Stimulated activated CD8-positive, alpha-beta memory T cell treated with anti-CD3 and anti-CD28 coated beads, Interleukin-7, amount 100 ng/mL, for 24 hours (primary cell): ENCODE data around the gene COPS7B.

Experiments
- DNase-seq: peaks from one replicate; pipeline ENCODE4 v3.0.0-alpha.2; 2020; ENCODE audit warnings: low read depth

The COPS7B gene

GRCh38 chr2:231785822-231786176 is 446 bp upstream of the COPS7B start:
- no peak for DNase-seq

DNA sequence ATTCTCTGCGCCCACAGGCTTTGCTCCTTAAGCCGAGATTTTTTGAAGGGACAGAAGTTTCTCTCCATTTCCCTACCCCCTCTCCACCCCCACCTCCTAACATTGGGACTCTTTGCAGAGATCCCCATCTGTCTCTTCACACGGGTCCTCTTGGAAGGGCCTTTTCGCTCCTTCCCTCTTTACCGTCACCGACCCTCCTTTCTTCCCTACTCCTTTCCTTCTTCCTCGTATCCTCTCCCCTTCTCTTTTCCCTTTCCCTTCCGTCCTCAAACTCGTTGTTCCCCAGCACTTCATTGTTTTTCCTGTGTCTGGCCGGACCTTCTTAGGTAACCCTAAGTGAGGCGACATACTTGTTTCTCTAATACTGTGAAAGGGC is 660 bp downstream of the COPS7B start:
- DNase-seq, result no peak

GRCh38 chr2:231791107-231791506 is 4.9 kb downstream of the COPS7B start:
- DNase-seq, result no peak

GRCh38 chr2:231794383-231794782 is 8.1 kb downstream of the COPS7B start:
- no peak for DNase-seq

DNA sequence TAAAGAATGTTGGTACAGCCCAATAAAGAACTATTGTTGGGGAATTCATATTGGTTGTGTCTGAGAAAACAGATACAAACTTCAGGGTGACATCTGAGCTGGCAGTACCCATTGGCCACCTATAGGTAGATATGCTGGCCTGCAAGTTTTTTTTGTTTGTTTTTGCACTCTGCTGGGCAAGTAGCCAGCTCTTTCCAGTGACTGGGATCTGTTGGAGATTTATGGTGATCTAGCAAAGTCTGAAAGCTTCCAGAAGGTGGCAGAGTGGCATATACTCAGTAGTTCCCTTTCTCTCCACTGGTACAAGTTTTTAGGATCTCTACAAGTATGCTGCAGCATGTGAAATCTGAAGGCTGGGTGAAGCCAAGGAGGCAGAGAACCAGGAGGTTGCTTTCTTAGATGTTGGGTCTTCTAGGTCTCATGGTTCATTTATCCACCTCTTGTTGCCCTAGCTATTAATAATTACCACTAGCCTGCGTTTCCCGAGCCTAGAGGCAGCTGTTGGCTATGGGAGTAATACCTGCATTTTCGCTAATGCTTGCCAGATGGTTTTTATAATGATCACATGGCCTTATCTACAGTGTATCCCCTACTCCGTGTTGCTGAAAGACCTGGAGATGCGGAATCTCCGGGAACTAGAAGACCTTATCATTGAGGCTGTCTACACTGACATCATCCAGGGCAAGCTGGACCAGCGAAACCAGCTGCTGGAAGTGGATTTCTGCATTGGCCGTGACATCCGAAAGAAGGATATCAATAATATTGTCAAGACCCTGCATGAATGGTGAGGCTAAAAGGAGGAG is 9.5 kb downstream of the COPS7B start:
- no peak for DNase-seq

- no peak for DNase-seq
Measured at GRCh38 chr2:231800493-231801091, 14.3 kb downstream of the COPS7B start.

GRCh38 chr2:231803501-231804138 is 17.4 kb downstream of the COPS7B start:
- no peak for DNase-seq

DNA sequence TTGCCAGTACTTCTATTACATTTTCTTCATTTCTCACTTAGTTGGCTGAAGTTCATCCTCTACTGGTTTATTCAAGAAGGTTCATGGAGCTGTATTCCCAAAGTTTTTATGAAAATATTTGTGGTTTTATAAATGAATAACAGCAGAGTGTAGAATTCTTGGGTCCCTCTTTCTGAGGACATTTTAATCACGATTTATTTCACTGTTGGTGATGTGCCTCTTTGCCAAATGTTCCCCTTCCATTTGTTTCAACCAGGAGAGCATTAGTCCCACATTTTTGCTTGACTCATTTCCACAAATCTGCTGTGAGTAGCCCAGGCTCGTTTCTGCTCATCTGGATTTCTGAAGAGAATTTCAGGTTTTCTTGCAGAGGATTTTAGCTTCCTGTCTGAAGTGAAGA is 20.8 kb downstream of the COPS7B start:
- no peak for DNase-seq

DNA sequence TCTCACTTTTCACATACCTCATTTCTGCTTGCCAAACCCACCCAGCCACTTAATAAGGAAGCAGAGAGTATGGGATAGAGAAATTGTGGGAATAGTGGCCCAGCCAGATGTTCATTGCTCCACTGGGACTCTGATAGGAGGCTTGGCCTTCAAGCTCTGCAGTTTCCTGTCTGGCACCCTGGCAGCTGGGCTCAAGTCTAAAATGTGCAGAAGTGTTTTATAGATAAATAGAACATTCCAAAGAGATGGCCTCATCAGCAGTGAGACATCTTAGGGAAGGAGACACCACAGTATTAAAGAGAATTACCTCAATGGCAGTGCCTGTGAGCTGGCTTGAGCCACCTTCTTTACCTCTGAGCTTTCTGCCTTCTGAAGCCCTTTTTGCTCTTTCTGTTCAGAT is 24.7 kb downstream of the COPS7B start:
- DNase-seq, result no peak

DNA sequence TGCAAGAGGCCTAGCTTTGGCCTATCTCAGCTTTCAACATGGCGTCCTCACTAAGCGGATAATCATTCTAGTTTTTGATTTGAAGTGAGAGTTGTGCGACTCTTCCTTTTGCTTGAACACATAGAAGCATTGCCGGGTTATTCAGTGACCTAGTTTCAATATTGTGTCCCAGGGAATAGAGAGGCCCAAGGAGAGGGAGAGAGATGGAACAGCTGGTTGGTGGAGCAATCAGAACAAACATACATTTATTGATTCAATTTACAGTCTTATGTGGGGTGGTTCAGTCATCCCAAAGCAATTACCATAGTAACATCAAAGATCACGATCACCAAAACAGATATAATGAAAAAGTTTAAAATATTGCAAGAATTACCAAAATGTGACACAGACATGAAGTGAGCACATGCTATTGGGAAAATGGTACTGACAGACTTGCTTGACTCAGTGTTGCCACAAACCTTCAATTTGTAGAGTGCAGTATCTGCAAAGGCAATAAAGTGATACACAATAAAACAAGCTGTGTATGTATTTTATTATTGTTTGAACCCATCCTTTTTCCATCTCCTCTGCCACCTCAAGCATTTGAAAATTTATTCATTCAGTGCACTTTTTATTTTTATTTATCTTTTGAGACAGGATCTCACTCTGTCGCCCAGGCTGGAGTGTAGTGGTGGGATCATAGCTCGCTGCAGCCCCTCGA is 30.2 kb downstream of the COPS7B start:
- DNase-seq, result no peak

GRCh38 chr2:231819447-231820042 is 33.3 kb downstream of the COPS7B start:
- DNase-seq, result no peak

- DNase-seq, result no peak
Measured at GRCh38 chr2:231820786-231821303, 34.6 kb downstream of the COPS7B start.

- no peak for DNase-seq
Measured at GRCh38 chr2:231821908-231822307, 35.7 kb downstream of the COPS7B start.

GRCh38 chr2:231853105-231853504 is 66.9 kb downstream of the COPS7B start:
- DNase-seq, result no peak

GRCh38 chr2:231854616-231855125 is 68.4 kb downstream of the COPS7B start:
- no peak for DNase-seq

GRCh38 chr2:231856959-231857358 is 70.7 kb downstream of the COPS7B start:
- DNase-seq, result no peak
